ENCODE results near the gene CD84. TPM values are rescaled to one million over a fixed set of nuclear protein-coding genes. Genes with fewer than 3 reads are reported as not detected.
A peak's percentile ranks its signal among the peaks of the same experiment; 100 is the strongest.
"Not testable (repeated sequence)": the region's sequence is repeated elsewhere in the genome, so short reads cannot be mapped to it uniquely, and the experiment has no call there.

Gene CD84
- total RNA-seq, 1 donor from 2014 or later, result 20.7 TPM

DNA sequence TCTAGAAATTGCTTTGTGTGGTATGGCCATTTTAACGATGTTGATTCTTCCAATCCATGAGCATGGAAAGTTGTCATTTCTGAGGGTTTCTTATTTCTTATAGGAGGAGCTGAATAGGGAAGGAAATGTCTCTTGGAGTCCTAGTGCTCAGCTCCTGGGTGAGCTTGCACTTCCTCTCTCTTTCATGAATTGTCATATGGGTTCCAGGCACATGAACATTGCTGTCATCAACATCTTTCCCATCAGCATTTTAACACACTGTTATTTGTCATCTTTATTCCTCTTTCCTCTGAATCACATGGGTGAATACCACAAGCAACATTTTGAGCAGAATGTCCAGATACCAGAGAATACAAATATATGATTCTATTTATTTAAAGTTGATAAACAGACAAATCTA is 79.7 kb downstream of the CD84 start:
- DNase-seq, result no peak

DNA sequence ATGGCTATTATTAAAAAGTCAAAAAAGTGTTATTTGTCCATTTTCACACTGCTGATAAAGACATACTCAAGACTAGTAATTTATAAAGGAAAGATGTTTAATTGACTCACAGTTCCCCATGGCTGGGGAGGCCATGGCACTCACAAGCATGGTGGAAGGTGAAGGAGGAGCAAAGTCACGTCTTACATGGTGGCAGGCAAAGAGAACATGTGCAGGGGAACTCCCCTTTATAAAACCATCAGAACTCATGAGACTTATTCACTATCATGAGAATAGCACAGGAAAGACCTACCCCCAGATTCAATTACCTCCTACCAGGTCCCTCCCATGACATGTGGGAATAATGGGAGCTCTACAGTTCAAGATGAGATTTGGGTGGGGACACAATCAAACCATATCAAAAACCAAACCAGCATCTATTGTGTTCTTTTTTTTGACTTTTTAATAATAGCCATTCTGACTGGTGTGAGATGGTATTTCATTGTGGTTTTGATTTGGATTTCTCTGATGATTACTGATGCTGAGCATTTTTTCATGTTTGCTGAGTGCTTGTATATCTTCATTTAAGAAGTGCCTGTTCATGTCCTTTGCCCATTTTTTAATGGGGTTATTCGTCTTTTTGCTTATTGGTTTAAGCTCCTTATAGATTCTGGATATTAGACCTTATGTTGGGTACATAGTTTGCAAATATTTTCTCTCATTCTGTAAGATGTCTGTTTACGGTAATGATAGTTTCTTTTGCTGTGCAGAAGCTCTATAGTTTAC is 80.8 kb downstream of the CD84 start:
- H3K4me1 ChIP-seq; ATAC-seq; DNase-seq; intact Hi-C loops (cut with DNase I); H3K4me3 ChIP-seq; H3K36me3 ChIP-seq; H3K27ac ChIP-seq; H3K27me3 ChIP-seq; H3K9me3 ChIP-seq: not testable (repeated sequence)

More for the DNA sequence above, 79.7 kb downstream of the CD84 start:
- TF ChIP-seq, protein P1, sequence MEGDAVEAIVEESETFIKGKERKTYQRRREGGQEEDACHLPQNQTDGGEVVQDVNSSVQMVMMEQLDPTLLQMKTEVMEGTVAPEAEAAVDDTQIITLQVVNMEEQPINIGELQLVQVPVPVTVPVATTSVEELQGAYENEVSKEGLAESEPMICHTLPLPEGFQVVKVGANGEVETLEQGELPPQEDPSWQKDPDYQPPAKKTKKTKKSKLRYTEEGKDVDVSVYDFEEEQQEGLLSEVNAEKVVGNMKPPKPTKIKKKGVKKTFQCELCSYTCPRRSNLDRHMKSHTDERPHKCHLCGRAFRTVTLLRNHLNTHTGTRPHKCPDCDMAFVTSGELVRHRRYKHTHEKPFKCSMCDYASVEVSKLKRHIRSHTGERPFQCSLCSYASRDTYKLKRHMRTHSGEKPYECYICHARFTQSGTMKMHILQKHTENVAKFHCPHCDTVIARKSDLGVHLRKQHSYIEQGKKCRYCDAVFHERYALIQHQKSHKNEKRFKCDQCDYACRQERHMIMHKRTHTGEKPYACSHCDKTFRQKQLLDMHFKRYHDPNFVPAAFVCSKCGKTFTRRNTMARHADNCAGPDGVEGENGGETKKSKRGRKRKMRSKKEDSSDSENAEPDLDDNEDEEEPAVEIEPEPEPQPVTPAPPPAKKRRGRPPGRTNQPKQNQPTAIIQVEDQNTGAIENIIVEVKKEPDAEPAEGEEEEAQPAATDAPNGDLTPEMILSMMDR (IDR thresholded peaks at IDR 0.05), result no peak
- Histone ChIP-seq H3K4me3 (no peak overlapping the region), H3K9me3 (no peaks in the 10 kb centered on the region), H3K27me3 (no peaks in the 10 kb centered on the region), H3K4me1 (no peaks in the 10 kb centered on the region), H3K27ac (no peak overlapping the region), H3K36me3 (no peaks in the 10 kb centered on the region)
- intact Hi-C loops (cut with DNase I), result no loop called here
- ATAC-seq, result peak; percentile 89

DNA sequence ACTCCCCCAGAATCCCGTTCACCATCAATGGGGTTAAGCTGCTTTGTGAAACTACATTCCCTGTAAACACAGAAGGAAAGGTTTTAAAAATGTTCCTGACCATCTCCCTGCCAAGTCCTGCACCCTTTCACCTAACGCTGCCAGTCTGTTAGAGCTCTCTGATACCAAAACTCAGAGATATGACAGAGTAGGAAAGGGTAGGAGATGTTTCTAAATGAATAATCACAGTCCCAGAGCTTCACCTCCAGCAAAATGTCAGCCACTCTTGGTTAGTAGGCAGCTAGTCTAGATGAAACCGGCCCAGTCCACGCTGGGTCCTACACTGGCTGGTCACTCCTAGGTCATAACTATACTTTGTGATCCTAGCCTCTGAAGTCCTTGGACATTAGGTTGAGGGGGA is 83.0 kb downstream of the CD84 start:
- H3K4me1 ChIP-seq, result no peaks in the 10 kb centered on the region
- no peaks in the 10 kb centered on the region for H3K9me3 ChIP-seq
- no peak for ATAC-seq
- H3K4me3 ChIP-seq, result no peak overlapping the region
- DNase-seq, result no peak
- no peak overlapping the region for H3K27ac ChIP-seq
- H3K27me3 ChIP-seq, result no peaks in the 10 kb centered on the region
- H3K36me3 ChIP-seq, result no peaks in the 10 kb centered on the region
- TF ChIP-seq, protein P1 (IDR thresholded peaks at IDR 0.05), result no peak
- intact Hi-C loops (cut with DNase I), result no loop called here

DNA sequence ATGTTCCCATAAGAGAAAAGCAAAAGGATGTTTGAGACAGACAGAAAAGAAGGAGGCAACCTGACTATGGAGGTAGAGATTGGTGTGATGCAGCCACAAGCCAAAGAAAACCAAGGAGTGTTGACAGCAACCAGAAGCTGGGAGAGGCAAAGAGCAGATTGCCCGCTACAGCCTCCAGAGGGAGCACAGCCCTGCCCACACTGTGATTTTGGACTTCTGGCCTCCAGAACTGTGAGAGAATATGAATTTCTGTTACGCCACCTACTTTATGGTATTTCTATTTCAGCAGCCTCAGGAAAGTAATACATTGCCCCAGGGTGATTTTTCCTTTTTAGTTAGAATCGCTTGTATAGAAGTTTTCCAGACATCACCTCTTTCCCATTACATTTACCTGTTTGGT is 84.7 kb downstream of the CD84 start:
- H3K27me3 ChIP-seq, result no peaks in the 10 kb centered on the region
- no peak overlapping the region for H3K4me3 ChIP-seq
- DNase-seq (no peak), ATAC-seq (peak; percentile 19)
- no peaks in the 10 kb centered on the region for H3K9me3 ChIP-seq
- no peak overlapping the region for H3K27ac ChIP-seq
- no peaks in the 10 kb centered on the region for H3K4me1 ChIP-seq
- H3K36me3 ChIP-seq, result no peaks in the 10 kb centered on the region
- TF ChIP-seq, protein P1 (IDR thresholded peaks at IDR 0.05), result peak; percentile 26
- intact Hi-C loops (cut with DNase I), result no loop called here

DNA sequence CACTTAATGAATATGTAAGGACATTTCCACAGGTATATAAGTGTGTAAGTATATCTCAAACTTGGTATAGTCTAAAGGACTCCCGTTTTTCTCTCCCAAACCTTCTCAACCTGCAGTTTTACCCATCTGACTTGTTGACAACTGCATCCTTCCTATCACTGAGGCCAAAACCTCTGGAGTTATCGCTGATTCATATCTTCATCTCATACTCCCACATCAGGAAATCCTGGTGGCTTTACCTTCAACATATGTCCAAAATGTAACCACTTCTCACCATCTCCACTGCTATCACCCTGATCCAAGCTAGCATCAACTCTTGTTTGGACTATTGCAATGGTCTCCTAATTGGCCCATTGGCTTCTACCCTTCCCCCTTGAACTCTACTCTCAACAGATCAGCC is 86.7 kb downstream of the CD84 start:
- Histone ChIP-seq H3K9me3 (no peaks in the 10 kb centered on the region), H3K4me3 (no peak overlapping the region), H3K27ac (no peak overlapping the region), H3K4me1 (no peaks in the 10 kb centered on the region), H3K36me3 (no peaks in the 10 kb centered on the region), H3K27me3 (no peaks in the 10 kb centered on the region)
- DNase-seq (no peak), ATAC-seq (no peak)
- intact Hi-C loops (cut with DNase I), result no loop called here
- TF ChIP-seq, protein P1 (IDR thresholded peaks at IDR 0.05), result no peak

DNA sequence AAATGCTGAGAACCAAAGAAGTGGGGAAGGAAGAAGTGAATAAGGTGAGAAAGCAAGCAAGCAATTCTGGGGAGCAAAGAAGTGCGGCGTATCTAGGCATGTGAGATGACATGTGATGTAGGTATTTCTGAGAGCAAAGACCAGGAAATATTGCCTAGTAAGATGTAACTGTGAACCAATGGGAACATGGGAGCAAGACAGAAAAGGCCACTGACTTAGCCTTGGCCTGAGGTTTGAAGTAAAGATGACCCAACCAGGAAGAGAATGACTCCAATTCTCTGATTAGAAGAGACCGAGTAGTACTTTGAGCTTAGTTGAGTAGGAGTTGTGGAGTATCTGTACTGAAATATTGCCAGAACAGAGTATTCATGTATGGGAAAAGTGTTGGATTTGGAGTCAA is 87.3 kb downstream of the CD84 start:
- DNase-seq (no peak), ATAC-seq (no peak)
- Histone ChIP-seq H3K36me3 (no peaks in the 10 kb centered on the region), H3K4me3 (no peak overlapping the region), H3K27ac (no peak overlapping the region), H3K27me3 (no peaks in the 10 kb centered on the region), H3K4me1 (no peaks in the 10 kb centered on the region), H3K9me3 (no peaks in the 10 kb centered on the region)
- intact Hi-C loops (cut with DNase I), result no loop called here
- TF ChIP-seq, protein P1 (IDR thresholded peaks at IDR 0.05), result no peak

Other genes with a start within 250 kb of the CD84 start
- 142 TPM for gene COPA, start 236.2 kb downstream of the CD84 start, total RNA-seq
- 91.9 TPM for gene NCSTN, start 236.1 kb downstream of the CD84 start, total RNA-seq
- not detected for gene NHLH1, start 212.4 kb downstream of the CD84 start, total RNA-seq
- 6.3 TPM for gene VANGL2, start 178.9 kb downstream of the CD84 start, total RNA-seq
- gene SLAMF6, start 56.2 kb downstream of the CD84 start, total RNA-seq, result 4.4 TPM
- gene SLAMF1, start 67.5 kb upstream of the CD84 start, total RNA-seq, result 1.6 TPM
- 21.5 TPM for gene CD48, start 132.3 kb upstream of the CD84 start, total RNA-seq
- gene SLAMF7, start 159.8 kb upstream of the CD84 start, total RNA-seq, result 9.2 TPM
- gene LY9, start 216.7 kb upstream of the CD84 start, total RNA-seq, result 3.3 TPM

All from upper lobe of right lung (tissue), 1 donor.